Loucy (cell line): ENCODE results near the gene AGAP1.

ENCODE experiments used
- H2AFZ ChIP-seq: fragments of 200-600 bp; sonication (generic); 2 replicates; pipeline ENCODE4 v1.6.0; 2016; ENCODE audit warnings: antibody characterized with exemption, mild to moderate bottlenecking, low read length, moderate library complexity
- H3F3A ChIP-seq: fragments of 200-600 bp; 2 replicates; pipeline ENCODE4 v1.6.0; 2016; ENCODE audit warnings: antibody characterized with exemption, low read depth, mild to moderate bottlenecking
- H3K27me3 ChIP-seq: fragments of 200-600 bp; sonication (generic); 2 replicates; pipeline ENCODE4 v1.6.1; 2014; ENCODE audit warnings: low read length, mild to moderate bottlenecking; ENCODE audit not compliant: insufficient read depth, poor library complexity, severe bottlenecking
- H3K36me3 ChIP-seq: fragments of 200-600 bp; sonication (generic); 2 replicates; pipeline ENCODE4 v1.6.1; 2016; ENCODE audit warnings: low read length; ENCODE audit not compliant: insufficient read depth
- H3K4me1 ChIP-seq: fragments of 200-600 bp; sonication (generic); 2 replicates; pipeline ENCODE4 v1.5.1; 2014; ENCODE audit warnings: low read length, mild to moderate bottlenecking; ENCODE audit not compliant: insufficient read depth, poor library complexity, severe bottlenecking
- H3K4me2 ChIP-seq: fragments of 200-600 bp; sonication (generic); 2 replicates; pipeline ENCODE4 v1.6.0; 2014; ENCODE audit warnings: antibody characterized with exemption, low read length, low read depth, mild to moderate bottlenecking; ENCODE audit not compliant: poor library complexity, severe bottlenecking
- H3K4me3 ChIP-seq: fragments of 200-600 bp; sonication (generic); 2 replicates; pipeline ENCODE4 v1.5.1; 2014; ENCODE audit warnings: low read length, mild to moderate bottlenecking, mixed read lengths; ENCODE audit not compliant: poor library complexity, severe bottlenecking
- H3K79me2 ChIP-seq: fragments of 200-600 bp; sonication (generic); 2 replicates; pipeline ENCODE4 v1.6.1; 2014; ENCODE audit warnings: low read length; ENCODE audit not compliant: insufficient read depth
- H3K9ac ChIP-seq: fragments of 200-600 bp; sonication (generic); 2 replicates; pipeline ENCODE4 v1.6.0; 2014; ENCODE audit warnings: mild to moderate bottlenecking, low read depth, low read length, moderate library complexity; ENCODE audit not compliant: poor library complexity, severe bottlenecking
- H3K9me2 ChIP-seq: fragments of 200-600 bp; sonication (generic); replicated peaks from 2 replicates; pipeline ENCODE4 v1.6.1; 2016; ENCODE audit warnings: low read depth, low read length, mixed read lengths
- H3K9me3 ChIP-seq: fragments of 200-600 bp; sonication (generic); 2 replicates; pipeline ENCODE4 v1.6.1; 2014; ENCODE audit warnings: mild to moderate bottlenecking, antibody characterized with exemption, low read length, low read depth; ENCODE audit not compliant: insufficient read depth
- H4K20me1 ChIP-seq: fragments of 200-600 bp; sonication (generic); 2 replicates; pipeline ENCODE4 v1.6.0; 2014; ENCODE audit warnings: antibody characterized with exemption, low read length, mild to moderate bottlenecking; ENCODE audit not compliant: insufficient read depth, poor library complexity, severe bottlenecking
- CTCF ChIP-seq: fragments of 200-600 bp; sonication (generic); conservative IDR thresholded peaks from 2 replicates; pipeline ENCODE4 v1.5.1; 2014; ENCODE audit warnings: mild to moderate bottlenecking, antibody characterized with exemption, low read length
- EZH2phosphoT487 ChIP-seq: fragments of 200-600 bp; IDR thresholded peaks from 2 replicates; pipeline ENCODE4 v1.6.1; 2018; ENCODE audit warnings: antibody characterized with exemption, mild to moderate bottlenecking, moderate library complexity, borderline replicate concordance

AGAP1 gene

GRCh38 chr2:235804676-235805075 lies 310.8 kb downstream of the AGAP1 start:
- Histone ChIP-seq H3K27me3 (no peaks in the 10 kb centered on the region), H4K20me1 (no peaks in the 10 kb centered on the region), H3K9ac (no peak overlapping the region), H3K79me2 (no peaks in the 10 kb centered on the region), H3K9me3 (no peaks in the 10 kb centered on the region), H3F3A (no peaks in the 10 kb centered on the region), H3K4me1 (no peaks in the 10 kb centered on the region), H3K36me3 (peaks cover 31% of the 10 kb centered on the region; the same call in 1 of the 2 replicates), H3K4me2 (no peak overlapping the region), H2AFZ (no peak overlapping the region), H3K4me3 (no peak overlapping the region), H3K9me2 (no peaks in the 10 kb centered on the region)
- no peak for TF ChIP-seq CTCF
- no peak for TF ChIP-seq EZH2phosphoT487

- H4K20me1 ChIP-seq: no peaks in the 10 kb centered on the region
- H3K4me2 ChIP-seq: no peak overlapping the region
- H3K9me3 ChIP-seq: no peaks in the 10 kb centered on the region
- no peaks in the 10 kb centered on the region for H3K9me2 ChIP-seq
- H3K4me1 ChIP-seq: no peaks in the 10 kb centered on the region
- no peaks in the 10 kb centered on the region for H3K27me3 ChIP-seq
- no peak overlapping the region for H2AFZ ChIP-seq
- no peaks in the 10 kb centered on the region for H3K79me2 ChIP-seq
- TF ChIP-seq CTCF (no peak), EZH2phosphoT487 (no peak)
- no peak overlapping the region for H3K4me3 ChIP-seq
- peaks cover 25% of the 10 kb centered on the region; the same call in 1 of the 2 replicates for H3K36me3 ChIP-seq
- H3K9ac ChIP-seq: no peak overlapping the region
- no peaks in the 10 kb centered on the region for H3F3A ChIP-seq
These were observed 313.3 kb downstream of the AGAP1 start for GRCh38 chr2:235806986-235807750.

GRCh38 chr2:235808366-235808765 lies 314.5 kb downstream of the AGAP1 start:
- Histone ChIP-seq H3K36me3 (peaks cover 33% of the 10 kb centered on the region; the same call in 1 of the 2 replicates), H3K27me3 (no peaks in the 10 kb centered on the region)

More at GRCh38 chr2:235808366-235808765, 314.5 kb downstream of the AGAP1 start:
- no peak overlapping the region for H3K9ac ChIP-seq
- H3K9me2 ChIP-seq: no peaks in the 10 kb centered on the region
- no peak overlapping the region for H3K4me2 ChIP-seq
- H3K9me3 ChIP-seq: no peaks in the 10 kb centered on the region
- H3F3A ChIP-seq: no peaks in the 10 kb centered on the region
- no peak overlapping the region for H3K4me3 ChIP-seq
- H4K20me1 ChIP-seq: no peaks in the 10 kb centered on the region
- no peak overlapping the region for H2AFZ ChIP-seq
- H3K4me1 ChIP-seq: no peaks in the 10 kb centered on the region
- TF ChIP-seq EZH2phosphoT487 (no peak), CTCF (no peak)
- H3K79me2 ChIP-seq: no peaks in the 10 kb centered on the region
